Measurements from ENCODE around the gene TGFB1. TPM values are rescaled to one million over a fixed set of nuclear protein-coding genes. Genes with fewer than 3 reads are reported as not detected.
A peak's percentile ranks its signal among the peaks of the same experiment; 100 is the strongest.

Gene TGFB1
- total RNA-seq, 3 donors from 2014 or later, result 12.0 to 21.4 (median 13.4) TPM

- intact Hi-C loops (cut with DNase I; ENCODE audit: low total_unique reads), result no loop called here
- peak overlapping the region in 1 of 2 donors; percentile 94 for H3K27ac ChIP-seq
- TF ChIP-seq POLR2A (IDR thresholded peaks at IDR 0.05), result no peak
- no peak for TF ChIP-seq POLR2AphosphoS5 (IDR thresholded peaks at IDR 0.05)
- TF ChIP-seq CTCF (IDR thresholded peaks at IDR 0.05), result no peak
- H3K27me3 ChIP-seq, result no peaks in the 10 kb centered on the region
- no peak overlapping the region for H3K4me3 ChIP-seq
- H3K36me3 ChIP-seq, result no peaks in the 10 kb centered on the region
- no peaks in the 10 kb centered on the region for H3K9me3 ChIP-seq
- no peak for DNase-seq (ENCODE audit: low spot score in 2 of 2)
- H3K4me1 ChIP-seq, result peaks cover 0 to 11% of the 10 kb centered on the region in 2 donors
Observed at GRCh38 chr19:41321204-41321599, 32.5 kb downstream of the TGFB1 start.

- Histone ChIP-seq H3K9me3 (no peaks in the 10 kb centered on the region), H3K27me3 (no peaks in the 10 kb centered on the region), H3K4me1 (peaks cover 0 to 5% of the 10 kb centered on the region in 2 donors), H3K4me3 (no peak overlapping the region), H3K36me3 (no peaks in the 10 kb centered on the region), H3K27ac (no peak overlapping the region)
- intact Hi-C loops (cut with DNase I; ENCODE audit: low total_unique reads), result no loop called here
- no peak for TF ChIP-seq POLR2AphosphoS5 (IDR thresholded peaks at IDR 0.05)
- TF ChIP-seq CTCF (IDR thresholded peaks at IDR 0.05), result no peak
- TF ChIP-seq POLR2A (IDR thresholded peaks at IDR 0.05), result no peak
- no peak for DNase-seq (ENCODE audit: low spot score in 2 of 2)
Observed at GRCh38 chr19:41320568-41320967, 33.2 kb downstream of the TGFB1 start.

GRCh38 chr19:41320185-41320518, 33.6 kb downstream of the TGFB1 start:
- no peak overlapping the region for H3K4me3 ChIP-seq
- no peaks in the 10 kb centered on the region for H3K36me3 ChIP-seq
- no peaks in the 10 kb centered on the region for H3K27me3 ChIP-seq
- H3K9me3 ChIP-seq, result no peaks in the 10 kb centered on the region
- intact Hi-C loops (cut with DNase I; ENCODE audit: low total_unique reads), result no loop called here
- DNase-seq (ENCODE audit: low spot score in 2 of 2), result no peak
- H3K27ac ChIP-seq, result no peak overlapping the region
- no peak for TF ChIP-seq CTCF (IDR thresholded peaks at IDR 0.05)
- no peak for TF ChIP-seq POLR2A (IDR thresholded peaks at IDR 0.05)
- no peak for TF ChIP-seq POLR2AphosphoS5 (IDR thresholded peaks at IDR 0.05)
- H3K4me1 ChIP-seq, result peaks cover 0 to 5% of the 10 kb centered on the region in 2 donors

GRCh38 chr19:41319500-41320184, 34.1 kb downstream of the TGFB1 start:
- H3K36me3 ChIP-seq, result no peaks in the 10 kb centered on the region
- intact Hi-C loops (cut with DNase I; ENCODE audit: low total_unique reads), result no loop called here
- TF ChIP-seq CTCF (IDR thresholded peaks at IDR 0.05) (no peak), POLR2AphosphoS5 (IDR thresholded peaks at IDR 0.05) (no peak), POLR2A (IDR thresholded peaks at IDR 0.05) (no peak)
- no peak overlapping the region for H3K27ac ChIP-seq
- H3K27me3 ChIP-seq, result no peaks in the 10 kb centered on the region
- H3K4me3 ChIP-seq, result no peak overlapping the region
- DNase-seq (ENCODE audit: low spot score in 2 of 2), result no peak
- H3K4me1 ChIP-seq, result peaks cover 0 to 5% of the 10 kb centered on the region in 2 donors
- H3K9me3 ChIP-seq, result no peaks in the 10 kb centered on the region

GRCh38 chr19:41318696-41319499, 34.8 kb downstream of the TGFB1 start:
- Histone ChIP-seq H3K27ac (no peak overlapping the region), H3K4me3 (no peak overlapping the region), H3K9me3 (no peaks in the 10 kb centered on the region), H3K4me1 (no peaks in the 10 kb centered on the region), H3K27me3 (no peaks in the 10 kb centered on the region), H3K36me3 (no peaks in the 10 kb centered on the region)
- DNase-seq (ENCODE audit: low spot score in 2 of 2), result no peak
- intact Hi-C loops (cut with DNase I; ENCODE audit: low total_unique reads), result no loop called here
- no peak for TF ChIP-seq POLR2A (IDR thresholded peaks at IDR 0.05)
- TF ChIP-seq CTCF (IDR thresholded peaks at IDR 0.05), result no peak
- no peak for TF ChIP-seq POLR2AphosphoS5 (IDR thresholded peaks at IDR 0.05)
